ENCODE data around the gene LDLRAD1. TPM values are rescaled to one million over a fixed set of nuclear protein-coding genes. Genes with fewer than 3 reads are reported as not detected.

Gene LDLRAD1
- total RNA-seq, 1 donor from 2014 or later: not detected

DNA sequence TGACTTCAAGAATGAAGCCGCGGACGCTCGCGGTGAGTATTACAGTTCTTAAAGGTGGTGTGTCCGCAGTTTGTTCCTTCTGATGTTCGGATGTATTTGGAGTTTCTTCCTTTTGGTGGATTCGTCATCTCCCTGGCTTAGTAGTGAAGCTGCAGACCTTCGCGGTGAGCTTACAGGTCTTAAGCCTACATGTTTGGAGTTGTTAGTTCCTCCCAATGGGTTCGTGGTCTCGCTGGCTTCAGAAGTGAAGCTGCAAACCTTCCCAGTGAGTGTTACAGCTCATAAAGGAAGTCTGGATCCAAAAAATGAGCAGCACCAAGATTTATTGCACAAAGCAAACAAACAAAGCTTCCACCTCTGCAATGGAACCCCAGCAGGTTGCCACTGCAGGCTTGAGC is 14.7 kb downstream of the LDLRAD1 start:
- no peak for DNase-seq
- no peaks in the 10 kb centered on the region for H3K36me3 ChIP-seq
- H3K27ac ChIP-seq (replicated peaks): no peak overlapping the region
- no peaks in the 10 kb centered on the region for H3K4me1 ChIP-seq
- peaks cover 17% of the 10 kb centered on the region for H3K27me3 ChIP-seq (ENCODE audit: low read depth)
- no peak overlapping the region for H3K4me3 ChIP-seq
- intact Hi-C loops (cut with micrococcal nuclease): no loop called here
- no peaks in the 10 kb centered on the region for H3K9me3 ChIP-seq (replicated peaks)
- TF ChIP-seq, protein P1, sequence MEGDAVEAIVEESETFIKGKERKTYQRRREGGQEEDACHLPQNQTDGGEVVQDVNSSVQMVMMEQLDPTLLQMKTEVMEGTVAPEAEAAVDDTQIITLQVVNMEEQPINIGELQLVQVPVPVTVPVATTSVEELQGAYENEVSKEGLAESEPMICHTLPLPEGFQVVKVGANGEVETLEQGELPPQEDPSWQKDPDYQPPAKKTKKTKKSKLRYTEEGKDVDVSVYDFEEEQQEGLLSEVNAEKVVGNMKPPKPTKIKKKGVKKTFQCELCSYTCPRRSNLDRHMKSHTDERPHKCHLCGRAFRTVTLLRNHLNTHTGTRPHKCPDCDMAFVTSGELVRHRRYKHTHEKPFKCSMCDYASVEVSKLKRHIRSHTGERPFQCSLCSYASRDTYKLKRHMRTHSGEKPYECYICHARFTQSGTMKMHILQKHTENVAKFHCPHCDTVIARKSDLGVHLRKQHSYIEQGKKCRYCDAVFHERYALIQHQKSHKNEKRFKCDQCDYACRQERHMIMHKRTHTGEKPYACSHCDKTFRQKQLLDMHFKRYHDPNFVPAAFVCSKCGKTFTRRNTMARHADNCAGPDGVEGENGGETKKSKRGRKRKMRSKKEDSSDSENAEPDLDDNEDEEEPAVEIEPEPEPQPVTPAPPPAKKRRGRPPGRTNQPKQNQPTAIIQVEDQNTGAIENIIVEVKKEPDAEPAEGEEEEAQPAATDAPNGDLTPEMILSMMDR (IDR thresholded peaks at IDR 0.05; ENCODE audit: borderline replicate concordance): no peak

DNA sequence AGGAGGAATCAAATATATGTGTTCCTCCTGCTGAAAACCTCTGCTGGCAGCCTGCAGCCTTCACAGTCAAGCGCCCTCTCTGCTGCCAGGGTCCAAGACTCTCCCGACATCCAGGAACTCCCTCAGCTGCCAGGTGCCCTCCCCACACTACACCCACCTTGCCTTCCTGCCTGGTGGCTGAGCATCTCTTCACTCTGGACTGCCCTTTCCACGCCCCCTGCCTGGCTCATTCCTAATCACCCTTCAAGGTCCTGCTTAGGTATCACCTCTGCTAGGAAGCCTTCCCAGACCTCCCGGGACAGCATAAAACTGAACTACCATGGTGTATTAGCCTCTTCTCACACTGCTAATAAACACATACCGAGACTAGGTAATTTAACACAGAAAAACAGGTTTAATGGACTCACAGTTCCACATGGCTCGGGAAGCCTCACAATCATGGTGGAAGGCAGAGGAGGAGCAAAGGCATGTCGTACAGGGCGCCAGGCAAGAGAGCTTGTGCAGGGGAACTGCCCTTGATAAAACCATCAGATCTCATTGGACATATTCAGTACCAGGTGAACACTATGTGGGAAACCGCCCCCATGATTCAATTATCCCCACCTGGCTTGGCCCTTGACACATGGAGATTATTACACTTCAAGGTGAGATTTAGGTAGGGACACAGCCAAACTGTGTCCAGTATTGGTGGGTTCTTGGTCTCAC is 15.3 kb downstream of the LDLRAD1 start:
- no peak for DNase-seq
- intact Hi-C loops (cut with micrococcal nuclease): no loop called here
- no peak overlapping the region for H3K4me3 ChIP-seq
- no peaks in the 10 kb centered on the region for H3K36me3 ChIP-seq
- H3K27me3 ChIP-seq (ENCODE audit: low read depth): peaks cover 11% of the 10 kb centered on the region
- no peak overlapping the region for H3K27ac ChIP-seq (replicated peaks)
- H3K9me3 ChIP-seq (replicated peaks): no peaks in the 10 kb centered on the region
- TF ChIP-seq, protein P1 (IDR thresholded peaks at IDR 0.05; ENCODE audit: borderline replicate concordance): no peak
- no peaks in the 10 kb centered on the region for H3K4me1 ChIP-seq

DNA sequence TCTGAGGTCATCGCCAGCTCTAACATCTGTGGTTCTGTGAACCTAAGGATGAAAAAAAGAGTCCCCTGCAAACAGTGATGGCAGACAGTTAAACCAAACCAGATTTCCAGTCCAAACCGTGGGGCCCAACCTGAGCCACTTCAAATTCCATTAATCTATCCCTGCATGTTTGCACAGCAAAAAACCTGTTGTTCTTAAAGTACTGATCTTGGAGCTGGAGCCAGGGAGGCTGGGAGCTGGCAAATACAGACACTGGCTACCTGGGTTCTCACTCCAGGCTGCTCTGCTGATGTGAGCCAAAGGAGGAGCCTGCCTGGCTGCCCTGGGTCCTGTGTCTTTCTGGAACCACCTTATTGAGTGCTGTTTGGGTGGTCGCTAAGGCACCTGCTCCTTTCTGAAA is 16.4 kb downstream of the LDLRAD1 start:
- intact Hi-C loops (cut with micrococcal nuclease): no loop called here
- Histone ChIP-seq H3K36me3 (no peaks in the 10 kb centered on the region), H3K9me3 (replicated peaks) (no peaks in the 10 kb centered on the region), H3K4me3 (no peak overlapping the region), H3K27me3 (ENCODE audit: low read depth) (peaks cover 6% of the 10 kb centered on the region), H3K4me1 (no peaks in the 10 kb centered on the region), H3K27ac (replicated peaks) (no peak overlapping the region)
- no peak for DNase-seq
- TF ChIP-seq, protein P1 (IDR thresholded peaks at IDR 0.05; ENCODE audit: borderline replicate concordance): no peak

DNA sequence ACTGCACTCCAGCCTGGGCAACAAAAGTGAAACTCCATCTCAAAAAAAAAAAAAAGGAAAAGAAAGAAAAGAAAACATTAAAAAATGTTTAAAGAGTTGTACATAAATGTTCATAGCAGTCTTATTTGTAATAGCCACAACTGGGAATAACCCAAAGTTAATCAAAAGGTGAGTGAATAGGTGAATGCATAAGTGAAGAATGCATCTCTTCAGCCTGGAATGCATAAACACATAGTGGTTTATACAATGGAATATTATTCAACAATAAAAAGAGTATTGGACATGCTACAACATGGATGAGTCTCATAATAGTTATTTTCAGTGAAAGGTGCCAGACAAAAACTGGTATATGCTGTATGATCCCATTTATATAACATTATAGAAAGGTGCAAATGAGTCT is 18.1 kb downstream of the LDLRAD1 start:
- TF ChIP-seq, protein P1 (IDR thresholded peaks at IDR 0.05; ENCODE audit: borderline replicate concordance): no peak
- Histone ChIP-seq H3K9me3 (replicated peaks) (no peaks in the 10 kb centered on the region), H3K4me3 (no peak overlapping the region), H3K4me1 (no peaks in the 10 kb centered on the region), H3K27ac (replicated peaks) (no peak overlapping the region), H3K36me3 (no peaks in the 10 kb centered on the region), H3K27me3 (ENCODE audit: low read depth) (peaks cover 6% of the 10 kb centered on the region)
- no peak for DNase-seq
- intact Hi-C loops (cut with micrococcal nuclease): no loop called here

DNA sequence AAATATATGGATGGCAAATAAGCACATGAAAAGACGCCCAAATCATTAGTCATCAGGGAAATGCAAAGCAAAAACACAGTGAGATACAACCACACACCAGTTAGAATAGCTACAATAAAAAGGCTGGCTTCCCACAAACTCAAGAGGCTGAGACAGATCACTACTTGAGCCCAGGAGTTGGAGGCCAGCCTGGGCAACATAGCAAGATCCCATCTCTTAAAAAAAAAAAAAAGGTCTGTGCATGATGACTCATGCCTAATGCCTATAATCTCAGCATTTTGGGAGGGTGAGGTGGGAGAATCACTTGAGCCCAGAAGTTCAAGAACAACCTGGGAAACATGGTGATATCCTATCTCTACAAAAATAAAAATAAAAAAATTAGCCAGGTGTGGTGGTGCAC is 19.8 kb downstream of the LDLRAD1 start:
- no peak for DNase-seq

More for the DNA sequence above, 19.8 kb downstream of the LDLRAD1 start:
- no peak overlapping the region for H3K4me3 ChIP-seq
- TF ChIP-seq, protein P1 (IDR thresholded peaks at IDR 0.05; ENCODE audit: borderline replicate concordance): no peak
- intact Hi-C loops (cut with micrococcal nuclease): no loop called here
- no peaks in the 10 kb centered on the region for H3K36me3 ChIP-seq
- H3K27ac ChIP-seq (replicated peaks): no peak overlapping the region
- no peaks in the 10 kb centered on the region for H3K4me1 ChIP-seq
- H3K27me3 ChIP-seq (ENCODE audit: low read depth): peaks cover 6% of the 10 kb centered on the region
- H3K9me3 ChIP-seq (replicated peaks): no peaks in the 10 kb centered on the region
